Trophoblast cell (in vitro differentiated cells and primary cell): Measurements from ENCODE around the gene MYO15B.
"Not testable (repeated sequence)": the region's sequence is repeated elsewhere in the genome, so short reads cannot be mapped to it uniquely, and the experiment has no call there.

Source experiments
- DNase-seq, 2 donors: peaks; one replicate each; pipeline ENCODE4 v3.0.0-alpha.2; 2016
- H2AFZ ChIP-seq: 2 replicates; pipeline ENCODE4 v1.6.1; 2013; ENCODE audit warnings: low read length, moderate library complexity, mild to moderate bottlenecking; ENCODE audit not compliant: insufficient read depth, poor library complexity
- H2AK5ac ChIP-seq: 2 replicates; pipeline ENCODE4 v1.6.1; 2013; ENCODE audit warnings: mild to moderate bottlenecking, low read length
- H2BK120ac ChIP-seq: 2 replicates; pipeline ENCODE4 v1.6.1; 2013; ENCODE audit warnings: low read length, mild to moderate bottlenecking, moderate library complexity; ENCODE audit not compliant: insufficient read depth, poor library complexity
- H2BK12ac ChIP-seq: 2 replicates; pipeline ENCODE4 v1.6.1; 2013; ENCODE audit warnings: mild to moderate bottlenecking, low read length, moderate library complexity
- H2BK5ac ChIP-seq: 2 replicates; pipeline ENCODE4 v1.6.1; 2013; ENCODE audit warnings: low read length, low read depth, moderate library complexity, mild to moderate bottlenecking; ENCODE audit not compliant: poor library complexity
- H3K14ac ChIP-seq: 2 replicates; pipeline ENCODE4 v1.6.1; 2013; ENCODE audit warnings: mild to moderate bottlenecking, low read length
- H3K18ac ChIP-seq: 2 replicates; pipeline ENCODE4 v1.6.1; 2013; ENCODE audit warnings: mild to moderate bottlenecking, low read length
- H3K23ac ChIP-seq: 2 replicates; pipeline ENCODE4 v1.6.1; 2013; ENCODE audit warnings: low read length
- H3K27ac ChIP-seq: 2 replicates; pipeline ENCODE4 v1.5.1; 2013; ENCODE audit warnings: low read depth, mild to moderate bottlenecking, inconsistent platforms, low read length, moderate library complexity
- H3K27me3 ChIP-seq: 2 replicates; pipeline ENCODE4 v1.6.1; 2013; ENCODE audit warnings: inconsistent platforms, mild to moderate bottlenecking, low read length, moderate library complexity; ENCODE audit not compliant: insufficient read depth
- H3K36me3 ChIP-seq, 2 experiments: 1 replicate in 1 of 2; 2 replicates in 1 of 2; pipeline ENCODE4 v1.6.1; 2013; ENCODE audit warnings: low read length in 2 of 2, mild to moderate bottlenecking in 2 of 2, moderate library complexity in 1 of 2; ENCODE audit not compliant: insufficient read depth in 2 of 2, control insufficient read depth in 1 of 2
- H3K4ac ChIP-seq: 2 replicates; pipeline ENCODE4 v1.6.1; 2013; ENCODE audit warnings: low read depth, mild to moderate bottlenecking, low read length, moderate library complexity
- H3K4me1 ChIP-seq, 2 experiments: 1 replicate in 1 of 2; 2 replicates in 1 of 2; pipeline ENCODE4 v1.6.1; 2013; ENCODE audit warnings: low read length in 2 of 2, mild to moderate bottlenecking in 2 of 2, moderate library complexity in 1 of 2; ENCODE audit not compliant: insufficient read depth in 2 of 2, control insufficient read depth in 1 of 2
- H3K4me2 ChIP-seq: 2 replicates; pipeline ENCODE4 v1.6.1; 2013; ENCODE audit warnings: inconsistent platforms, mild to moderate bottlenecking, low read length, moderate library complexity
- H3K4me3 ChIP-seq: 2 replicates; pipeline ENCODE4 v1.5.1; 2013; ENCODE audit warnings: mild to moderate bottlenecking, low read depth, low read length, inconsistent platforms
- H3K79me1 ChIP-seq: one replicate; pipeline ENCODE4 v1.6.1; 2013; ENCODE audit warnings: low read length
- H3K79me2 ChIP-seq: 2 replicates; pipeline ENCODE4 v1.6.1; 2013; ENCODE audit warnings: low read length, mild to moderate bottlenecking; ENCODE audit not compliant: control insufficient read depth, insufficient read depth, poor library complexity
- H3K9ac ChIP-seq: 2 replicates; pipeline ENCODE4 v1.6.1; 2013; ENCODE audit warnings: mild to moderate bottlenecking, low read length
- H3K9me3 ChIP-seq: 2 replicates; pipeline ENCODE4 v1.6.1; 2013; ENCODE audit warnings: low read depth, mild to moderate bottlenecking, control low read depth, inconsistent platforms, low read length; ENCODE audit not compliant: insufficient read depth
- H4K12ac ChIP-seq: 2 replicates; pipeline ENCODE4 v1.6.1; 2013; ENCODE audit warnings: low read depth, mild to moderate bottlenecking, low read length, moderate library complexity
- H4K8ac ChIP-seq: 2 replicates; pipeline ENCODE4 v1.6.1; 2013; ENCODE audit warnings: low read depth, mild to moderate bottlenecking, low read length, moderate library complexity
- H4K91ac ChIP-seq: one replicate; pipeline ENCODE4 v1.6.1; 2013; ENCODE audit warnings: low read depth, mild to moderate bottlenecking, low read length, moderate library complexity
- WGBS: extraction: QIAGEN DNeasy Blood & Tissue Kit; methylation state at CpG from one replicate; pipeline ENCODE4 v1.1.7; 2013; ENCODE audit warnings: missing lambda C conversion rate; ENCODE audit not compliant: insufficient read length, insufficient coverage; ENCODE audit errors: extremely low coverage; 5-methylcytosine and 5-hydroxymethylcytosine counted together

Gene MYO15B

GRCh38 chr17:75592348-75593020, 4.9 kb downstream of the MYO15B start:
- no peak overlapping the region for H2BK5ac ChIP-seq
- no peak overlapping the region for H4K91ac ChIP-seq
- H3K4me3 ChIP-seq, result no peak overlapping the region
- no peak overlapping the region for H3K27ac ChIP-seq
- no peak overlapping the region for H4K12ac ChIP-seq
- H3K36me3 ChIP-seq, result no peaks in the 10 kb centered on the region
- no peak overlapping the region for H3K4ac ChIP-seq
- peaks cover 17% of the 10 kb centered on the region for H3K79me1 ChIP-seq
- H3K9me3 ChIP-seq, result no peaks in the 10 kb centered on the region
- no CpG with 5 or more reads among the region's 17 CpGs for WGBS
- H3K4me1 ChIP-seq, result peaks cover 4 to 7% of the 10 kb centered on the region in 2 experiments
- H2AFZ ChIP-seq, result no peak overlapping the region
- DNase-seq, result no peak
- H3K9ac ChIP-seq, result no peak overlapping the region
- no peak overlapping the region for H2BK120ac ChIP-seq
- H2AK5ac ChIP-seq, result no peak overlapping the region
- H2BK12ac ChIP-seq, result no peak overlapping the region
- H3K18ac ChIP-seq, result no peak overlapping the region
- H4K8ac ChIP-seq, result no peak overlapping the region
- no peak overlapping the region for H3K14ac ChIP-seq
- no peak overlapping the region for H3K23ac ChIP-seq
- no peak overlapping the region for H3K4me2 ChIP-seq
- H3K79me2 ChIP-seq, result peaks cover 12% of the 10 kb centered on the region
- no peaks in the 10 kb centered on the region for H3K27me3 ChIP-seq

- H2BK120ac ChIP-seq, H2BK5ac ChIP-seq, H2AK5ac ChIP-seq, H3K27me3 ChIP-seq, H3K79me2 ChIP-seq, H3K18ac ChIP-seq, H3K4ac ChIP-seq, H2BK12ac ChIP-seq, H3K4me3 ChIP-seq, H4K8ac ChIP-seq, H4K91ac ChIP-seq, H2AFZ ChIP-seq, H3K36me3 ChIP-seq, H3K9ac ChIP-seq, H4K12ac ChIP-seq, H3K23ac ChIP-seq, H3K9me3 ChIP-seq, DNase-seq, H3K4me1 ChIP-seq, H3K79me1 ChIP-seq, H3K27ac ChIP-seq, H3K4me2 ChIP-seq, H3K14ac ChIP-seq: not testable (repeated sequence)
- WGBS, result no CpG with 5 or more reads among the region's 9 CpGs
These were observed 5.8 kb downstream of the MYO15B start for GRCh38 chr17:75593430-75593829.

- no peak overlapping the region for H3K14ac ChIP-seq
- H3K79me2 ChIP-seq, result no peaks in the 10 kb centered on the region
- H3K9ac ChIP-seq, result no peak overlapping the region
- H2AK5ac ChIP-seq, result no peak overlapping the region
- WGBS, result no CpG with 5 or more reads among the region's 28 CpGs
- H3K27ac ChIP-seq, result no peak overlapping the region
- H3K4me3 ChIP-seq, result no peak overlapping the region
- no peaks in the 10 kb centered on the region for H3K36me3 ChIP-seq
- H3K4me2 ChIP-seq, result no peak overlapping the region
- H4K91ac ChIP-seq, result no peak overlapping the region
- DNase-seq, result peak; percentile 89 to 96
- no peak overlapping the region for H2BK120ac ChIP-seq
- H3K27me3 ChIP-seq, result no peaks in the 10 kb centered on the region
- H3K4me1 ChIP-seq, result no peaks in the 10 kb centered on the region
- H3K4ac ChIP-seq, result no peak overlapping the region
- H3K18ac ChIP-seq, result no peak overlapping the region
- H2BK12ac ChIP-seq, result no peak overlapping the region
- no peak overlapping the region for H4K12ac ChIP-seq
- no peaks in the 10 kb centered on the region for H3K79me1 ChIP-seq
- H2BK5ac ChIP-seq, result no peak overlapping the region
- no peak overlapping the region for H3K23ac ChIP-seq
- H2AFZ ChIP-seq, result no peak overlapping the region
- no peaks in the 10 kb centered on the region for H3K9me3 ChIP-seq
- H4K8ac ChIP-seq, result no peak overlapping the region
These were observed 7.1 kb downstream of the MYO15B start for GRCh38 chr17:75594499-75595283.

- Histone ChIP-seq H3K14ac (no peak overlapping the region), H4K12ac (no peak overlapping the region), H3K79me1 (no peaks in the 10 kb centered on the region), H2BK5ac (no peak overlapping the region), H3K4me1 (no peaks in the 10 kb centered on the region), H3K36me3 (no peaks in the 10 kb centered on the region), H4K91ac (no peak overlapping the region), H2BK12ac (no peak overlapping the region), H3K23ac (no peak overlapping the region), H2AFZ (no peak overlapping the region), H2AK5ac (no peak overlapping the region), H3K27ac (no peak overlapping the region), H4K8ac (no peak overlapping the region), H3K9ac (no peak overlapping the region), H3K4me3 (no peak overlapping the region), H2BK120ac (no peak overlapping the region), H3K4me2 (no peak overlapping the region), H3K4ac (no peak overlapping the region), H3K27me3 (no peaks in the 10 kb centered on the region), H3K9me3 (no peaks in the 10 kb centered on the region), H3K79me2 (no peaks in the 10 kb centered on the region), H3K18ac (no peak overlapping the region)
- no CpG with 5 or more reads among the region's 13 CpGs for WGBS
- peak in 1 of 2 donors; percentile 20 for DNase-seq
These were observed 7.8 kb downstream of the MYO15B start for GRCh38 chr17:75595284-75595919.
